Activated T-cell treated with anti-CD3 and anti-CD28 coated beads, Interleukin-2, amount 50 U/mL, for 48 hours (primary cell): ENCODE results near the gene MYOG.

Source experiments
- DNase-seq, 2 experiments: peaks; one replicate each; pipeline ENCODE4 v3.0.0-alpha.2; 2020

Gene MYOG

GRCh38 chr1:203069030-203069747 is 16.6 kb downstream of the MYOG start:
- no peak for DNase-seq

- DNase-seq, result no peak
Measured at GRCh38 chr1:203066965-203067364, 18.8 kb downstream of the MYOG start.

DNA sequence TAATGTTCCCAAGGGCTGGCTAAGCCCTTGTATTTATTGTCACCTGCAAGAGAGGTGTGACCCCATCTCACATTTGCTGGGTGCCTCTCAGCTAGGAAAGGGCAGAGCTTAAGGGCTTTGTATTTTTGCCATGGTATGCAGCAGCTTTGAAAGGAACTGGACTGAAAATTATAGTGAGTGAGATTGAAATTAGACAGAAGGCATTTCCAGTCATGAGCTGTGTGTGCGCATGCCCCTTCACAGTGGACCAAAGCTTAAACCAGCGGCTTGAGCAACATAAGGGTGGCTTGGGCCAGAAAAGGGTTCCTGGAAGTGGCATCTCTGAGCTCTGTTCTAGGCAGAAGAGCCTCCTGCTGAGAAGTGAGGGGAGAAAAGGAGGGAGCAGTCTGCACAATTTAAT is 19.8 kb downstream of the MYOG start:
- no peak for DNase-seq

- no peak for DNase-seq
Measured at GRCh38 chr1:203065191-203065590, 20.6 kb downstream of the MYOG start.

DNA sequence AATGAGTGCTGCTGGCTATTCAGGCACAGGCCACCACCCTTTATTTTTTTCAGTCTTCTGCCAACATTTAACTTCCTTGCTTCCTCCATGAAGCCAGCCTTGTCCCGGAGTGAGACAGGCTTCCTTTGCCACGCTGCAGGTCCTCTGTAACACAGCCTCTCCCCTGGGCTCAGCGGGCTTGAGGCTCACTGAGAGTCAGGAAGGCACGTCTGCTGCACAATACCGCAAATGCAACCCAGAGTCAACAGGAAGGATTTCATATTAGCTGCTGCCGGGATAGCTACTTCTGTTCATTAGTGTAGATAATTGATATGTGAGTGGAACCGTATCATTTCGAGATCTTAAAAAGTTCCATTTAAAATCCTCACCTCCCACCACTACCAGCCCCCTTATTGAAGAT is 22.5 kb downstream of the MYOG start:
- no peak for DNase-seq

GRCh38 chr1:203060115-203060514 is 25.7 kb downstream of the MYOG start:
- no peak for DNase-seq

- no peak for DNase-seq
Measured at GRCh38 chr1:203059485-203059884, 26.3 kb downstream of the MYOG start.

DNA sequence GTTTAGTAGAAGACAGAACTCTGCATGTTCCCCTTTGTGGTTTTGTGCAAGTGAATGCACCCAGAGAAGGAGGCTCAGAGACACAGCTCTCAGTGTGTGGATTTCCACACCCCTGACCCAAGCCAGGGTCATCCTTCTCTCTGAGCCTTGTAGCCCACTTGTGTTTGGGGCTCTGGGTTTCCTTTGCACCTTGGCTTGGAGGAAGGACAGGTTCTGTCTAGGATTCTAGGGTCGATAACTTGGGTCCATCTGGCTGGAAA is 27.2 kb downstream of the MYOG start:
- DNase-seq, result no peak

GRCh38 chr1:203057911-203058675 is 27.7 kb downstream of the MYOG start:
- no peak for DNase-seq

DNA sequence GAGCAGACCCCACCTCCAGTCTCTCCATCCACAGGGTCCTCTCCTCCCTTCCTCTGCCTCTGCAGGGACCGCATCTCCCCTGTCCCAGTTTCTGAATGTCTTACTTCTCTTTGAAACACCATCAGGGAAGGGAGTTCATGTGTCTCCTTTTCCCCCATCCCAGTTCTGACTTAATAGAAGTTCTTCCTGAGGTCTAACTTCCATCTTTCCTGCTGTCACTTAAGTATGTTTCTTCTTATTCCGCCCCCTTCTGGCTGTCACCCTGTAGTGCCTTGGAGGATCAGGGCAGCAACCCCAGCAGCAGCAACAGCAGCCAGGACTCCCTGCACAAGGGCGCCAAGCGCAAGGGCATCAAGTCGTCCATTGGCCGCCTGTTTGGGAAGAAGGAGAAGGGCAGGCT is 29.3 kb downstream of the MYOG start:
- DNase-seq, result no peak

- no peak for DNase-seq
Measured at GRCh38 chr1:203056012-203056411, 29.8 kb downstream of the MYOG start.

DNA sequence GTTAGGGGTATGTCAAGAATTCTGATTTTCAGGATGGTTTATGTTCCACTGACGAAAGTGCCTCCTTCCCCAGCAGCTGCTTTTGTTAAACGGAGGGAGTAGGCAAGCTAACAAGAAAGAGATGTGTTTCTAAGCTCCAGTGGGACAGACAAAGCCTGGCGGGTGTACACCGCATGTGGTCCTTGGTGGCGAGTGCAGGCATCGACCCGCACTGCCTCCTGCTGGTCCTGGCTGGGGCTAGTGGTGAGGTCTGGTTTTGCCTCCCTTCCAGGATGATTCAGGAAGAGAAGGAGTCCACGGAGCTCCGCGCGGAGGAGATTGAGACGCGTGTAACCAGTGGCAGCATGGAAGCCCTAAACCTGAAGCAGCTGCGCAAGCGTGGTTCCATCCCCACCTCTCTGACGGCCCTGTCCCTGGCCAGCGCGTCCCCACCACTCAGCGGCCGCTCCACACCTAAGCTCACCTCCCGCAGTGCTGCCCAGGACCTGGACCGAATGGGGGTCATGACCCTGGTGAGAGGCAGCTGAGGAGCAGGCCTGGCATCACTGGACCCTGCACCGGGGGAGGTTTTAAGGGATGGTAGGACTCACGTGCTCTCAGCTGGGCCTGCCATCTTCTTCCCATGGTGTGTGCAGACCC is 30.5 kb downstream of the MYOG start:
- DNase-seq, result no peak

DNA sequence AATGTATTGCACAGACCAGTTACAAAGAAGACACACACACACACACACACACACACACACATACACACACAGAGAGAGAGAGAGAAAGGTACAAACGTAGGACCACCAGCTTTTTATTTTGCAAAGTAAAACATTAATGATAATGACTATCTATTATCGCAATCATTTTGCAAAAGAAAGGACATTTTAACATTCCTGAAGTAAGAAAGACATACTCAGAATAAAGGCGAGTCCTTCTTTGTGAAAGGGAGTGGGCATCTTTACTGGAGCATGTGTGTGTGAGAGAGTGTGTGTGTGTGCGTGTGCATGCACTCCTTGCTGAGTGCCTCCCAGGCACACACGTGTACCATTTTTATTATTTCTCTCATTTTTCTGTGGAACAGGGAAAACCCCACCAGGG is 31.2 kb downstream of the MYOG start:
- no peak for DNase-seq

- no peak for DNase-seq
Measured at GRCh38 chr1:203054184-203054583, 31.6 kb downstream of the MYOG start.

DNA sequence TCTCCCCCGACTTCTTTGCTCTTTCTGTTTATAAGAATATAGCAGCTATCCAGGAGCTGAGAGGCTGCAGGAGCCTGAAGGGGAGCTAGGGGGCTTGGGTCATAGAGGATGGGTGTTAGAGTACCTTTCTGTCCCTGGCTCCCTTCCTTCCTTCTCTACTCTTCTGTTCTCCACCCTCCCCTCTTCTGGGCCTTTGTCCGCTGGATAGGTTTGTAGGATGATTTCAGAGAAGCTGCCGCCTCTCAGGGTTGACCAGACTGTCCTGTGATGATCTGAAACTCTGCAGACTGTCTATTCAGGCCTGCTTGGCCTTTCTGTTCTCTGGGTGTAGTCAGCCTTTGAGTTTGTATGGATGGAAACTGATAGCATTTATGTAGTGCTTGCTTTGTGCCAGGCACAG is 33.2 kb downstream of the MYOG start:
- DNase-seq, result no peak

DNA sequence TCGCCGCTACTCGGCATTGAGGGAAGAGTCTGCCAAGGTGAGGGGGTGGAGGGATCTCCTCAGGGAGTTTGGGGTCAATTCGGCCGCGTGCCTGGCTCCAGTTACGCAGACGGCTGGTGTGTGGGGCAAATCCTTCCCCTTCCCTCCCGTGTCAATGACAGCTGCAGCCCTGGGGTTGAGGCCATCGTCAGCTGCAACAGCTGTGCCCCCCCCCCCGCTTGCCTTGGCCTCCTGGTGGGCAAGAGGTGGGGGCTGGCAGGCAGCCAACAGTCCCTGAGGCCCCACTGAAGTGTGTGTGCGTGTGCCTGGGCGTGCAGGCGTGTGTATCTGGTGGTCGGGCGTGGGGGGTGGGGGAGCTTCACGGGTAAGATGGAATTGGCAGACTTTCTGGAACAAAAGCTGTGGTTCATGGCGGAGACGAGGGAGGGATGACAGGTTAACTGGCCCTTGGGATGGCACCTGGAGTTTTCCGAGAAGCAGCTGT is 33.9 kb downstream of the MYOG start:
- DNase-seq, result no peak

GRCh38 chr1:203050826-203051225 is 35.0 kb downstream of the MYOG start:
- no peak for DNase-seq

DNA sequence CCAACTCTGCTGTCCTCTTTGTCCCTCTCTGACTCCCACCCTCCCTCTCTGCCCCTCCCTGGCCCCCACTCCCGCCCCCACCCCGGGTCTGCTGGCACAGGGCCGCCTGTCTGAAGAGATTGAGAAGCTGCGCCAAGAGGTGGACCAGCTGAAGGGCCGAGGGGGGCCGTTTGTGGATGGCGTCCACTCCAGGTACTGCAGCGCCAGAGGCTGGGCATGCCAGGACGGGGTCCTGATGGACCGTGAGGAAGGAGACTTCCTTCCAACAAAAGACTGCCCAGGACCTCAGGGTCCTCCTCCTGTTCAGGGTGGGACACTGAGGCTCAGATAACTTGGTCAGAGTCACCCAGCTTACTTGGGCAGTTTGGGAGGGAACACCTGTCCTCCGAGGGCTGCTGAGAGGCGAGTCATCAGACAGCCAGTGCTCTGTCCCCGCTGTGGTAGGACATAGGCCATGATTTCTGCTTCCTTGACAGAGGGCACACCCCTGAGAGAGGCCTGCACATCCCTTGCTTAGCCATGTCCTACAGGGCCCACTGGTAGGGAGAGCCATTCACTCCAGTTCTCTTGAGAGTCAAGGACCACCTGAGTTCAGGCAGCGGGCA is 36.1 kb downstream of the MYOG start:
- no peak for DNase-seq

- no peak for DNase-seq
Measured at GRCh38 chr1:203049077-203049476, 36.7 kb downstream of the MYOG start.

- no peak for DNase-seq
Measured at GRCh38 chr1:203048555-203049051, 37.2 kb downstream of the MYOG start.

DNA sequence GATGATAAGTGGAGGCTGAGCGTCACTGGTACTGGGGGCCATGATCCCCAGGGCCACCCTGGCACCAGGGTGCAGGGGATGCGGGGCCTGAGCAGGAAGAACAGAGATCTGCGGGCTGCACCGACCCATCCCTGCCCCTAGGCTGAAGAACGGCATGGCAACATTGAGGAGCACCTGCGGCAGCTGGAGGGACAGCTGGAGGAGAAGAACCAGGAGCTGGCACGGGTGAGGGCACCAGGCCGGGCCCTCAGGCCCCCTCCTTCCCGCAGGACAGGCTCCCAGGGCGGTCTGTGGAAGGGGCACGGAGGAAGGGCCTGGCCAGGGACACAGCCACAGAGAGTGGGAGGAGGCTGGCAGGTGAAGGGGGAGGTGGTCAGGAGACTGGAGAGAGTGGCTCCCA is 37.7 kb downstream of the MYOG start:
- DNase-seq, result no peak

DNA sequence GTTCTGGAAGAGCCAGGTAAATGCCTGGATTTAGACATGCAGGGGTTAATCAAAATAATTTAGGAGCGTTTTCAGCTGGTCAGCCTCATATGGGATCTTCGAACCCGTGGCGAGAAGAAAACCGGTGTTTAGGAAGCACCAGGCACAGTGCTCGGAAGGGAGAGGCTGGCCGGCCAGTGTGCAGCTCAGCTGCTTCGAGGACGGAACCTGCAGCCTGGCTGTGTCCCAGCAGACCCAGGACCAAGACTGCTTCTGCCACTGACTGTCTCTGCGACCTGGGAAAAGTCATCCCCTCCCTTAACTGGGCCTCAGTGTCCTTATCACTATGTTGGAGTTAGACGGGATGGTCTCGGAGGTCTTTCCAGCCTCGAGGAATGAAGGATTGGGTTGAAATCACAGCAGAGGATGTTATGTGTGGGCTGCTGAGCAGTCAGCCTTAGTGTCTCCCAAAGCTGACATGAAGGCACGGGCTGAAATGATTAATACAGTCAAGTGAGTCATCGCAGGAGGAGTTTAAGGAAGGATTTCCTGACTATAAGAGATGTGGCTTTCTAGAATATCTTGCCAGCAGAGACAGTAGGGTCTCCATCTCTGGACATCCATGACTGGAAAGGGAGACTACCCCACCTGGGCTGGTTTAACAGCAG is 38.7 kb downstream of the MYOG start:
- no peak for DNase-seq
